ENCODE data around the gene BCL2.

GRCh38 chr18:63259567-63260379, 59.8 kb downstream of the BCL2 start:
- TF ChIP-seq POLR2AphosphoS5 (IDR thresholded peaks at IDR 0.05) (peak; percentile 6), CTCF (IDR thresholded peaks at IDR 0.05) (no peak), POLR2A (IDR thresholded peaks at IDR 0.05) (no peak)

Measured in prostate gland (tissue), 2 donors.